ENCODE results near the gene LYSMD4. TPM values are rescaled to one million over a fixed set of nuclear protein-coding genes. Genes with fewer than 3 reads are reported as not detected.

LYSMD4 gene
- total and polyA plus RNA-seq, 2 donors: 6.4 to 10.7 TPM

- peaks cover 0 to 6% of the 10 kb centered on the region in 2 donors for H3K36me3 ChIP-seq (ENCODE audit: control insufficient read depth in 2 of 2, insufficient read depth in 2 of 2, low read length in 1 of 2)
- H3K27ac ChIP-seq (ENCODE audit: low read depth in 1 of 2, low read length in 1 of 2): peak overlapping the region in 1 of 2 donors; percentile 71
- DNase-seq (ENCODE audit: low read depth in 6 of 9, low spot score in 9 of 9): peak in 3 of 9 donors; percentile 21 to 69 (median 46)
- H3K4me3 ChIP-seq (ENCODE audit: low read length in 2 of 2): no peak overlapping the region
- H3K4me1 ChIP-seq (ENCODE audit: control insufficient read depth in 2 of 2, insufficient read depth in 2 of 2, low read length in 2 of 2): peaks cover 15 to 33% of the 10 kb centered on the region in 2 donors
- WGBS: 48% methylated on average over 7 of the region's 7 CpGs
- H3K9me3 ChIP-seq (ENCODE audit: control insufficient read depth in 2 of 2, insufficient read depth in 1 of 2, low read length in 1 of 2): no peaks in the 10 kb centered on the region
- no peaks in the 10 kb centered on the region for H3K27me3 ChIP-seq (ENCODE audit: control insufficient read depth in 2 of 2, insufficient read depth in 1 of 2, low read length in 1 of 2)
Measured at GRCh38 chr15:99703603-99704443, 29.4 kb downstream of the LYSMD4 start.

GRCh38 chr15:99702895-99703602, 30.2 kb downstream of the LYSMD4 start:
- peaks cover 0 to 2% of the 10 kb centered on the region in 2 donors for H3K36me3 ChIP-seq (ENCODE audit: control insufficient read depth in 2 of 2, insufficient read depth in 2 of 2, low read length in 1 of 2)
- H3K4me1 ChIP-seq (ENCODE audit: control insufficient read depth in 2 of 2, insufficient read depth in 2 of 2, low read length in 2 of 2): peaks cover 15 to 26% of the 10 kb centered on the region in 2 donors
- 47% methylated on average over 4 of the region's 4 CpGs for WGBS
- H3K9me3 ChIP-seq (ENCODE audit: control insufficient read depth in 2 of 2, insufficient read depth in 1 of 2, low read length in 1 of 2): no peaks in the 10 kb centered on the region
- peak overlapping the region; percentile 54 to 55 for H3K27ac ChIP-seq (ENCODE audit: low read depth in 1 of 2, low read length in 1 of 2)
- H3K27me3 ChIP-seq (ENCODE audit: control insufficient read depth in 2 of 2, insufficient read depth in 1 of 2, low read length in 1 of 2): no peaks in the 10 kb centered on the region
- DNase-seq (ENCODE audit: low read depth in 6 of 9, low spot score in 9 of 9): peak in 1 of 9 donors; percentile 45
- no peak overlapping the region for H3K4me3 ChIP-seq (ENCODE audit: low read length in 2 of 2)

- no peak overlapping the region for H3K4me3 ChIP-seq (ENCODE audit: low read length in 2 of 2)
- H3K36me3 ChIP-seq (ENCODE audit: control insufficient read depth in 2 of 2, insufficient read depth in 2 of 2, low read length in 1 of 2): peaks cover 10 to 29% of the 10 kb centered on the region in 2 donors
- 96% methylated on average over 2 of the region's 2 CpGs for whole genome bisulfite sequencing
- H3K27ac ChIP-seq (ENCODE audit: low read depth in 1 of 2, low read length in 1 of 2): no peak overlapping the region
- no peak for DNase-seq (ENCODE audit: low read depth in 6 of 9, low spot score in 9 of 9)
- no peaks in the 10 kb centered on the region for H3K4me1 ChIP-seq (ENCODE audit: control insufficient read depth in 2 of 2, insufficient read depth in 2 of 2, low read length in 2 of 2)
- H3K9me3 ChIP-seq (ENCODE audit: control insufficient read depth in 2 of 2, insufficient read depth in 1 of 2, low read length in 1 of 2): no peaks in the 10 kb centered on the region
- H3K27me3 ChIP-seq (ENCODE audit: control insufficient read depth in 2 of 2, insufficient read depth in 1 of 2, low read length in 1 of 2): no peaks in the 10 kb centered on the region
Measured at GRCh38 chr15:99696096-99696495, 37.1 kb downstream of the LYSMD4 start.

GRCh38 chr15:99692825-99693224, 40.4 kb downstream of the LYSMD4 start:
- Histone ChIP-seq H3K4me3 (ENCODE audit: low read length in 2 of 2) (no peak overlapping the region), H3K36me3 (ENCODE audit: control insufficient read depth in 2 of 2, insufficient read depth in 2 of 2, low read length in 1 of 2) (peaks cover 10 to 46% of the 10 kb centered on the region in 2 donors), H3K4me1 (ENCODE audit: control insufficient read depth in 2 of 2, insufficient read depth in 2 of 2, low read length in 2 of 2) (no peaks in the 10 kb centered on the region), H3K9me3 (ENCODE audit: control insufficient read depth in 2 of 2, insufficient read depth in 1 of 2, low read length in 1 of 2) (no peaks in the 10 kb centered on the region), H3K27me3 (ENCODE audit: control insufficient read depth in 2 of 2, insufficient read depth in 1 of 2, low read length in 1 of 2) (no peaks in the 10 kb centered on the region), H3K27ac (ENCODE audit: low read depth in 1 of 2, low read length in 1 of 2) (no peak overlapping the region)
- no peak for DNase-seq (ENCODE audit: low read depth in 6 of 9, low spot score in 9 of 9)
- 96% methylated on average over 3 of the region's 3 CpGs for WGBS

GRCh38 chr15:99686290-99686689, 46.9 kb downstream of the LYSMD4 start:
- H3K27me3 ChIP-seq (ENCODE audit: control insufficient read depth in 2 of 2, insufficient read depth in 1 of 2, low read length in 1 of 2): no peaks in the 10 kb centered on the region
- no peaks in the 10 kb centered on the region for H3K9me3 ChIP-seq (ENCODE audit: control insufficient read depth in 2 of 2, insufficient read depth in 1 of 2, low read length in 1 of 2)
- no peaks in the 10 kb centered on the region for H3K4me1 ChIP-seq (ENCODE audit: control insufficient read depth in 2 of 2, insufficient read depth in 2 of 2, low read length in 2 of 2)
- no peak overlapping the region for H3K4me3 ChIP-seq (ENCODE audit: low read length in 2 of 2)
- WGBS: 97% methylated on average over 1 of the region's 1 CpG
- no peak overlapping the region for H3K27ac ChIP-seq (ENCODE audit: low read depth in 1 of 2, low read length in 1 of 2)
- no peak for DNase-seq (ENCODE audit: low read depth in 6 of 9, low spot score in 9 of 9)
- H3K36me3 ChIP-seq (ENCODE audit: control insufficient read depth in 2 of 2, insufficient read depth in 2 of 2, low read length in 1 of 2): peaks cover 4 to 40% of the 10 kb centered on the region in 2 donors

- peak in 1 of 9 donors; percentile 29 for DNase-seq (ENCODE audit: low read depth in 6 of 9, low spot score in 9 of 9)
Measured at GRCh38 chr15:99683000-99683670, 50.1 kb downstream of the LYSMD4 start.

GRCh38 chr15:99682455-99682854, 50.8 kb downstream of the LYSMD4 start:
- H3K27me3 ChIP-seq (ENCODE audit: control insufficient read depth in 2 of 2, insufficient read depth in 1 of 2, low read length in 1 of 2): no peaks in the 10 kb centered on the region
- 92% methylated on average over 1 of the region's 1 CpG for WGBS

More at GRCh38 chr15:99683000-99683670, 50.1 kb downstream of the LYSMD4 start:
- Histone ChIP-seq H3K9me3 (ENCODE audit: control insufficient read depth in 2 of 2, insufficient read depth in 1 of 2, low read length in 1 of 2) (no peaks in the 10 kb centered on the region), H3K36me3 (ENCODE audit: control insufficient read depth in 2 of 2, insufficient read depth in 2 of 2, low read length in 1 of 2) (peaks cover 9 to 35% of the 10 kb centered on the region in 2 donors), H3K27me3 (ENCODE audit: control insufficient read depth in 2 of 2, insufficient read depth in 1 of 2, low read length in 1 of 2) (no peaks in the 10 kb centered on the region), H3K27ac (ENCODE audit: low read depth in 1 of 2, low read length in 1 of 2) (no peak overlapping the region), H3K4me1 (ENCODE audit: control insufficient read depth in 2 of 2, insufficient read depth in 2 of 2, low read length in 2 of 2) (no peaks in the 10 kb centered on the region), H3K4me3 (ENCODE audit: low read length in 2 of 2) (no peak overlapping the region)
- WGBS: 72% methylated on average over 9 of the region's 9 CpGs

GRCh38 chr15:99681990-99682389, 51.2 kb downstream of the LYSMD4 start:
- Histone ChIP-seq H3K27me3 (ENCODE audit: control insufficient read depth in 2 of 2, insufficient read depth in 1 of 2, low read length in 1 of 2) (no peaks in the 10 kb centered on the region), H3K27ac (ENCODE audit: low read depth in 1 of 2, low read length in 1 of 2) (no peak overlapping the region), H3K4me3 (ENCODE audit: low read length in 2 of 2) (no peak overlapping the region), H3K9me3 (ENCODE audit: control insufficient read depth in 2 of 2, insufficient read depth in 1 of 2, low read length in 1 of 2) (no peaks in the 10 kb centered on the region), H3K4me1 (ENCODE audit: control insufficient read depth in 2 of 2, insufficient read depth in 2 of 2, low read length in 2 of 2) (no peaks in the 10 kb centered on the region), H3K36me3 (ENCODE audit: control insufficient read depth in 2 of 2, insufficient read depth in 2 of 2, low read length in 1 of 2) (peaks cover 5 to 32% of the 10 kb centered on the region in 2 donors)
- WGBS: 95% methylated on average over 1 of the region's 1 CpG
- DNase-seq (ENCODE audit: low read depth in 6 of 9, low spot score in 9 of 9): no peak

More at GRCh38 chr15:99682455-99682854, 50.8 kb downstream of the LYSMD4 start:
- DNase-seq (ENCODE audit: low read depth in 6 of 9, low spot score in 9 of 9): no peak
- H3K4me3 ChIP-seq (ENCODE audit: low read length in 2 of 2): no peak overlapping the region
- no peaks in the 10 kb centered on the region for H3K4me1 ChIP-seq (ENCODE audit: control insufficient read depth in 2 of 2, insufficient read depth in 2 of 2, low read length in 2 of 2)
- peaks cover 9 to 34% of the 10 kb centered on the region in 2 donors for H3K36me3 ChIP-seq (ENCODE audit: control insufficient read depth in 2 of 2, insufficient read depth in 2 of 2, low read length in 1 of 2)
- no peak overlapping the region for H3K27ac ChIP-seq (ENCODE audit: low read depth in 1 of 2, low read length in 1 of 2)
- no peaks in the 10 kb centered on the region for H3K9me3 ChIP-seq (ENCODE audit: control insufficient read depth in 2 of 2, insufficient read depth in 1 of 2, low read length in 1 of 2)
